ENCODE data around the gene DEPDC5. TPM values are rescaled to one million over a fixed set of nuclear protein-coding genes. Genes with fewer than 3 reads are reported as not detected.
"Not testable (repeated sequence)": the region's sequence is repeated elsewhere in the genome, so short reads cannot be mapped to it uniquely, and the experiment has no call there.

Gene DEPDC5
- total RNA-seq, 1 donor from 2014 or later: 13.6 TPM

DNA sequence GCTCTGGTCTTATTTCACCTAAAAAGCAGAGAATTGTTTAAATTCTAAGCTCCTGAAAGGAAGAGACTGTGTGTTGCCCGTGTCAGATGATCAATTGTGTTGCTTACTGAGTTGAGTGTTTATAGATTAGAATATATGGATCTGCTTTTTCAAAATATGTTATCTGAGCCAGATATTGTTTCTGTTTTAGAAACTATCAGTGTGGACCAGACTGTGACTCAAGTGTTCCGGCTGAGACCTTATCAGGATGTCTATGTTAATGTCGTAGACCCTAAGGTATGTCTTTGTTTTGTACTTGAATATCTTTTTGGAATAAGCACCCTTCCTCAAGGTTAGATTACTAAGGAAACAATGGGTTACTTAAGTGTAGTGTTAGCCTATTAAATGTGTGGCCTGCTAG is 11.0 kb downstream of the DEPDC5 start:
- no peak for DNase-seq (ENCODE audit: low read depth)
- TF ChIP-seq, protein P1, sequence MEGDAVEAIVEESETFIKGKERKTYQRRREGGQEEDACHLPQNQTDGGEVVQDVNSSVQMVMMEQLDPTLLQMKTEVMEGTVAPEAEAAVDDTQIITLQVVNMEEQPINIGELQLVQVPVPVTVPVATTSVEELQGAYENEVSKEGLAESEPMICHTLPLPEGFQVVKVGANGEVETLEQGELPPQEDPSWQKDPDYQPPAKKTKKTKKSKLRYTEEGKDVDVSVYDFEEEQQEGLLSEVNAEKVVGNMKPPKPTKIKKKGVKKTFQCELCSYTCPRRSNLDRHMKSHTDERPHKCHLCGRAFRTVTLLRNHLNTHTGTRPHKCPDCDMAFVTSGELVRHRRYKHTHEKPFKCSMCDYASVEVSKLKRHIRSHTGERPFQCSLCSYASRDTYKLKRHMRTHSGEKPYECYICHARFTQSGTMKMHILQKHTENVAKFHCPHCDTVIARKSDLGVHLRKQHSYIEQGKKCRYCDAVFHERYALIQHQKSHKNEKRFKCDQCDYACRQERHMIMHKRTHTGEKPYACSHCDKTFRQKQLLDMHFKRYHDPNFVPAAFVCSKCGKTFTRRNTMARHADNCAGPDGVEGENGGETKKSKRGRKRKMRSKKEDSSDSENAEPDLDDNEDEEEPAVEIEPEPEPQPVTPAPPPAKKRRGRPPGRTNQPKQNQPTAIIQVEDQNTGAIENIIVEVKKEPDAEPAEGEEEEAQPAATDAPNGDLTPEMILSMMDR (IDR thresholded peaks at IDR 0.05; ENCODE audit: insufficient read depth, low read length, poor library complexity, severe bottlenecking): no peak
- Histone ChIP-seq H3K4me3 (ENCODE audit: low read depth, low read length) (no peak overlapping the region), H3K36me3 (ENCODE audit: control insufficient read depth, insufficient read depth, low read length) (no peaks in the 10 kb centered on the region), H3K27me3 (ENCODE audit: control insufficient read depth, insufficient read depth, low read length) (no peaks in the 10 kb centered on the region)

DNA sequence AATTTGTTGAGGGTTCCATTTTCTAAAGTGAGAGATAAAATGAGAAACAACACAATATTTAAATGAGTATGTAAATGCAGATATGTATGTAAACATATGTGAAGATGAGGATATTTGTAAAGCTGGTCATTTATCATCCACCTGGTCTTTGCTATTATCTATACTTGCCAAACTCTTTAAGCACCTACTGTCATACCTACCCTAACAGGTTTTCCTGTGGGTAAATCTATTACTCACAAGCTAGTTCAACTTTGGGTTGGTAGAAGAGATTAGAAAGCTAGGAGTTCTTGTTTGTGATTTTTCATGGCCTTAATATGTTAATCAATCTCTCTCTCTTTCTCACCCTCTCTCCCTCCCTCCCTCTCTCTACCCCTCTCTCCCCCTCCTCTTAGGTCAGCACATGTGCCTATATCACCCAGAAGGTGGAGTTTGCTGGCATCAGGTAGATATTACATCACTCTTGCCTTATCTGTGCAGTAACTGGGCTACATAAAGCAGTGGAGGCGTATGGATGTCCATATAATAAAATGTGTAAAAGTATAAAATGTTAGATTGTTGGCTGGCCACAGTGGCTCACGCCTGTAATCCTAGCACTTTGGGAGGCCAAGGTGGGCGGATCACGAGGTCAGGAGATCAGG is 14.7 kb downstream of the DEPDC5 start:
- DNase-seq (ENCODE audit: low read depth): no peak
- TF ChIP-seq, protein P1 (IDR thresholded peaks at IDR 0.05; ENCODE audit: insufficient read depth, low read length, poor library complexity, severe bottlenecking): no peak
- Histone ChIP-seq H3K27me3 (ENCODE audit: control insufficient read depth, insufficient read depth, low read length) (no peaks in the 10 kb centered on the region), H3K4me3 (ENCODE audit: low read depth, low read length) (no peak overlapping the region), H3K36me3 (ENCODE audit: control insufficient read depth, insufficient read depth, low read length) (no peaks in the 10 kb centered on the region)

DNA sequence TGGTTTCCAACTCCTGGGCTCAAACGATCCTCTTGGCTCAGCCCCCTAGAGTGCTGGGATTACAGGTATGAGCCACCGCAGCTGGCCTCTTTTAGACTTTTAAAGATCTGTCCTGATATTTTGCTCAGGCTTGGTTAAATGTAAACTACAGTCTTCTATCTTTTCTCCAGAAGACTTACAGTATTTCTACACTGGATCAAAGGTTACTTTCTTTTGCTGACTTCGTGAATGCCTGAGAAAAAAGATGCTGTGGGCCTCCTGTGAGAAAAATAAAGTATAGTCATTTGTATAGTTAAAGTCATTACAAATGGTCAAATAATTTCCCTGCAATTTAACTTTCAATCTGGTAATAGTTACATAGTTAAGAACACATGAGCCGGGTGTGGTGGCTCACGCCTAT is 19.6 kb downstream of the DEPDC5 start:
- DNase-seq (ENCODE audit: low read depth): no peak
- H3K4me3 ChIP-seq (ENCODE audit: low read depth, low read length): no peak overlapping the region
- TF ChIP-seq, protein P1 (IDR thresholded peaks at IDR 0.05; ENCODE audit: insufficient read depth, low read length, poor library complexity, severe bottlenecking): no peak
- no peaks in the 10 kb centered on the region for H3K36me3 ChIP-seq (ENCODE audit: control insufficient read depth, insufficient read depth, low read length)
- no peaks in the 10 kb centered on the region for H3K27me3 ChIP-seq (ENCODE audit: control insufficient read depth, insufficient read depth, low read length)

DNA sequence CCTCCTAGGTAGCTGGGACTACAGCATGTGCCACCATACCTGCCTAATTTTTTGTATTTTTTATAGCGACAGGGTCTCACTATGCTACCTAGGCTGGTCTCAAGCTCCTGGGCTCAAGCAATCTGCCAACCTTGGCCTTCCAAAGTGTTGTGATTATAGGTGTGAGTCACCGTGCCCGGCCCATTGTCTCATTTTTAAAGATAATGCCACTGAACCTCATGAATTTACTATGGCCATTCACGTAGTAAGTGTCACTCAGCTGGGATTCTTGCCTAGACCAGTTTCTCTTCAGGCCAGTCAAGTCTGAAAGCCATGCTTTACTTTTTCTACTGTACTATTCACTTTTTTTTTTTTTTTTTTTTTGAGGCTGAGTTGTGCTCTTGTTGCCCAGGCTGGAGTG is 22.4 kb downstream of the DEPDC5 start:
- no peaks in the 10 kb centered on the region for H3K27me3 ChIP-seq (ENCODE audit: control insufficient read depth, insufficient read depth, low read length)
- DNase-seq (ENCODE audit: low read depth): no peak
- H3K4me3 ChIP-seq (ENCODE audit: low read depth, low read length): no peak overlapping the region
- TF ChIP-seq, protein P1 (IDR thresholded peaks at IDR 0.05; ENCODE audit: insufficient read depth, low read length, poor library complexity, severe bottlenecking): no peak
- no peaks in the 10 kb centered on the region for H3K36me3 ChIP-seq (ENCODE audit: control insufficient read depth, insufficient read depth, low read length)

DNA sequence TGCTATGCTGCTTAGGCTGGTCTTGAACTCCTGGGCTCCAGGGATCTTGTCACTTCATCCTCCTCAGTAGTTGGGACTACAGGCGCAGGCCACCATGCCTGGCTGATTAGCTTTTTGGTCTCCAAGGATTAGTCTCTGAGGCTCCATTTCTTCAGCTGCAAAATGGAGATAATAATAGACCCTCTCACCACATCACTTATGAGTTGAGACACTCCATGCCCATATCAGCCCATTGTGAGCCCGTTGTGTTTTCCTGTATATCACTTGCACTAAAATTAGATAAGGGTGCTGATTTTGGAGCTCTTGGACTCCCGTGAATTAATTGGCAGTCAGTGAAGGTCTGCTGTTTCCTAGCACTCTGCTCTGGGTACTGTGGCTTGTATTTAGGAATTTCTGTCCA is 36.0 kb downstream of the DEPDC5 start:
- no peak overlapping the region for H3K4me3 ChIP-seq (ENCODE audit: low read depth, low read length)
- H3K36me3 ChIP-seq (ENCODE audit: control insufficient read depth, insufficient read depth, low read length): no peaks in the 10 kb centered on the region
- DNase-seq (ENCODE audit: low read depth): no peak
- H3K27me3 ChIP-seq (ENCODE audit: control insufficient read depth, insufficient read depth, low read length): no peaks in the 10 kb centered on the region
- TF ChIP-seq, protein P1 (IDR thresholded peaks at IDR 0.05; ENCODE audit: insufficient read depth, low read length, poor library complexity, severe bottlenecking): no peak

DNA sequence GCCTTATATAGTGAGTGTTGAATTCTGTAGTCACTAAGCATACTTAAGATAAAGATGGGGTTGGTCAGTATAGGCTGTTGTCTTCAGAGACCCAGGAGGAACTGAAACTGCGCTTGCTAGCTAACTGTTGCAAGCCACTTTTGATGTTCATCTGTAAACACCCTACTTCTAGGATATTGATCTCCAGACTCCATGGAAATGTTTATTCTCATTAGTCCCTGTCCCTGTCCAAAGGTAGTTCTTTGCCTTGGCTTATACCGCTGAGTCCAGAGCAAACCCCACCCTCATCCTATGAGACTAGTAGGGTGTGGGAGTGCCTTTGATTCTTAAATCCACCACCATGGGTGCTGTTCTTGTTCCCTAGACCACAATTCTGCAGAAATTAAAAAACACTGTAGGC is 36.4 kb downstream of the DEPDC5 start:
- TF ChIP-seq, protein P1 (IDR thresholded peaks at IDR 0.05; ENCODE audit: insufficient read depth, low read length, poor library complexity, severe bottlenecking): no peak
- H3K27me3 ChIP-seq (ENCODE audit: control insufficient read depth, insufficient read depth, low read length): no peaks in the 10 kb centered on the region
- no peak overlapping the region for H3K4me3 ChIP-seq (ENCODE audit: low read depth, low read length)
- H3K36me3 ChIP-seq (ENCODE audit: control insufficient read depth, insufficient read depth, low read length): no peaks in the 10 kb centered on the region
- no peak for DNase-seq (ENCODE audit: low read depth)

DNA sequence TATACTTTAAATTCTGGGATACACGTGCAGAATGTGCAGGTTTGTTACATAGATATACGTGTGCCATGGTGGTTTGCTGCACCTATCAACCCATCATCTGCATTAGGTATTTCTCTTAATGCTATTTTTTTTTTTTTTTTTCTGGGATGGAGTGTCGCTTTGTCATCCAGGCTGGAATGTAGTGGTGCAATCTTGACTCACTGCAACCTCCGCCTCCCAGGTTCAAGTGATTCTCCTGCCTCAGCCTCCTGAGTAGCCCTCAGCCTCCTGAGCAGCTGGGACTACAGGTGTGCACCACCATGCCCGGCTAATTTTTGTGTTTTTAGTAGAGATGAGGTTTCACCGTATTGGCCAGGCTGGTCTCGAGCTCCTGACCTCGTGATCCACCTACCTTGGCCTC is 45.5 kb downstream of the DEPDC5 start:
- not testable (repeated sequence) for H3K27me3 ChIP-seq (ENCODE audit: control insufficient read depth, insufficient read depth, low read length); H3K4me3 ChIP-seq (ENCODE audit: low read depth, low read length); DNase-seq (ENCODE audit: low read depth); H3K36me3 ChIP-seq (ENCODE audit: control insufficient read depth, insufficient read depth, low read length)

All from kidney epithelial cell (primary cell).